Measurements from ENCODE around the gene CCDC8.
A peak's percentile ranks its signal among the peaks of the same experiment; 100 is the strongest.
"Not testable (repeated sequence)": the region's sequence is repeated elsewhere in the genome, so short reads cannot be mapped to it uniquely, and the experiment has no call there.

Gene CCDC8

DNA sequence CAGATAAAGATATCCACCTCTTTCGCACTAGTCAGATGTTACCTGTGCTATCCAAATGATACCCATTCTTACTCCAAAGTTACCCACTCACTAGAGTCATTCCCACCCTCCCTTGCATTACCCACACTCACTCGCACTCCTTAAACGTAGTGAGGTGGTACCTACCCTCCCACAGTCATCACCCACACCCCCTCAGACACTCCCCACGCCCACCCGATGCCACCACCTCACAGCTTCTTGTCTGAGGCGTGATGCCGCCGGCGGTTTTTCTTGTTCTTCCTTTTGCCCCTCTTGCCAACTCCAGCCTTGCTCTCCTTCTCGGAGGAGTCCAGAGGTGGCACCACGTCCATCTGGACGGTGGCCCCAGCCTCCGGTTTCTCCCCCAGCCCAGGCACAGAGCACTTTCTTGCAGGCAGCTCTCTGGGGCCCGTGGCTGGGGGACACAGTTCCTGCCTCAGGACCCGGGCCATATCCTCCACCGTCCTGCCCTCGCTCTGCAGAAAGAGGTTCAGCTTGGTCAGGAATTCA lies 14.2 kb upstream of the CCDC8 start:
- DNase-seq = no peak

DNA sequence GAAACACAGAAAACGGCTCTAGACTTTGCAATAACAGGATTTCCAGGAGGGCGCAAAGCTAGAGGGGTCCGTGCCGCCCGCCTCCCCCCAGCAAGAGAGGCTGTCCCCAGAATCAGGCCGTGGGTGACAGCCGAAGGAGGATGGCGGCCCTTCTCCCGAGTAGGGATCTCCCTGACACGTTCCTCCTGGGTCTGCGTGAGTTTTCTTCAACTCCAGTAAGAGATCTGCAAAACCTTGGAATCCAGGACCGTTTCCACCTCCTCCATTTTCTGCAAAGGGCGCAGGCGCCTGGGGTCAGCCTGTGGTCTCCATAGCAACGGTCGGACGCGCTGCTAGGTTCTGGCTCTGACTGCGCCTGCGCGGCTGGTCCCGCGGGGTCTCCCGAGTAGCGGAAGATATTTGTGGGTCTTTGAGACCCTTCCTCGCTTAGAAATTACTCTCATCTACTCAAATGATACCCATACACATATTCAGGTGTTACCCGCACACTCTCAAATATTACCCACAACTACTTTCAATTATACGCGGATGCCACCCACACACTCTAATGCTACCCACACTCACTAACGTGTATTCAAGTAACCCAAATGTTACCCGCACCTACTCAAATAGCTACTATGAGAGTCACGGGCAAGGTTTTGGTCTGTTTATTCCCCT lies 13.3 kb upstream of the CCDC8 start:
- peak in 1 of 6 experiments; percentile 14 for DNase-seq

DNA sequence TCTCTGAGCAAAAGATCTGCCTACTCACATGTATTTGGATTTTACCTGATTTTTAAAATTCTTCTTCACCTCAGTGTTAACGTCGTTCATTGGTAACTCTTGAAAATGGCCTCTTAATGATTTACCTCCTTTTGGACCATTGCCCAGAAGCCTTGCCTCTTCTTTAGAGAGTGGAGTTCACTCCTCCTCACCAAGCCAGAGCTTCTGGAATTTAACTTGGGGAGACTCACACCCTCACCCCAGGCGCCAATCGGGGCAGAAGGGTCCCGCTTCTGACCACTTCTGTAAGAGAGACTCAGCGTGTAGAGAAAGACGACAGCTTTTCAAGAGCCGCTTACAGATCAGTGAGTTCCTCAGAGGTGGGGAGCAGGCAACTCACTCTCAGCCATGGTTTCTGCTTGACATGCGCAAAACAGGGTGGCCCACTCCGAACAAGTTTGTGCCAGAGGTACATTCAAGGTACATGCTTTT lies 12.7 kb upstream of the CCDC8 start:
- no peak for DNase-seq

DNA sequence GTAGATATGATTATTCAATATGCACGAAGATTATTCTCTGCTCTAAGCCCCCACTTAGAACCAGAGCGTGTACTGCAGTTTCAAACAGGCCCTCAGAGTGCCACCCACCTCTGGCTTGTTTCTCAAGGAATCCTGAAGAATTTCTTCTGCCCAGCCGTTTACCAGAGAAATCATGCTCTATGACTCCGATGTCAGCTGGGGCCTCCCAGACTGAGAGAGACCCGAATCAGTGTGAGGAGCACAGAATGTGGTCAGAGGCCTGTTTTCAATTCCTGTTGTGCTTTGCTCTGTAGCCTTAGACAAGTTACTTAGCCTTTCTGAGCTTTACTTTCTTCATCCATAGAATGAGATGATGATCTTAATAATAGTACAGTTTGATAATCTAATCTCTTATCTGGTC lies 9.8 kb upstream of the CCDC8 start:
- DNase-seq = no peak

DNA sequence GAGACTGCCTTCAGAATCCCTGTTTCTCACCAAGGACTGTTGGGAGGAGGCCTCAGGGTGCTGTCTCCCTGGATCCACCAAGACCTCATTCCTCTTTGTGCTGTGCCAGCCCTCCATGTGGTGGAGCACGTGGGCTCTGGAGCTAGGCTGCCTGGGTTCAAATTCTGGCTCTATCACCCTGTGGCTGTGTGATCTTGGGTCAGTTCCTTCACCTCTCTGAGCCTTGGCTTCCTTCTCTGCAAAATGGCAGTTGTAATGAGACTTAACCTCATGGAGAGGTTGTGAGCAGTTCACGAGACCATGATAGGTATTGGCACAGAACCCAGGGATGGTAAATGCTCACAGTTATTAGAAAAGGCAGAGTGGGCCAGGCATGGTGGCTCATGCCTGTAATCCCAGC lies 9.0 kb upstream of the CCDC8 start:
- no peak for DNase-seq

DNA sequence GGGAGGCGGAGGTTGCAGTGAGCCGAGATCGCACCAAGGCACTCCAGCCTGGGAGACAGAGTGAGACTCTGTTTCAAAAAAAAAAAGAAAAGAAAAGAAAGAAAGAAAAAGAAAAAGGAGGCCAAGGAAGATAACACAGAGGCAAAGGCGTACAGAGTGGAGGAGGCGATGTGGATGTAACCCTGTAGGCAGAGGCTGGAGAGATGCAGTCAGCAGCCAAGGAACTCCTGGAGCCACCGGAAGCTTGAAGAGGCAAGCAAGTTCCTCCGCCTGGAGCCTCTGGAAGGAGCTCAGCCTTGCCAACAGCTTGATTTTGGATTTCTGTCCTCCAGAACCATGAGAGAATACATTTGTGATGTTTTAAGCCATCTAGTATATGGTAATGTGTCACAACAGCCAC lies 6.7 kb upstream of the CCDC8 start:
- no peak for DNase-seq

DNA sequence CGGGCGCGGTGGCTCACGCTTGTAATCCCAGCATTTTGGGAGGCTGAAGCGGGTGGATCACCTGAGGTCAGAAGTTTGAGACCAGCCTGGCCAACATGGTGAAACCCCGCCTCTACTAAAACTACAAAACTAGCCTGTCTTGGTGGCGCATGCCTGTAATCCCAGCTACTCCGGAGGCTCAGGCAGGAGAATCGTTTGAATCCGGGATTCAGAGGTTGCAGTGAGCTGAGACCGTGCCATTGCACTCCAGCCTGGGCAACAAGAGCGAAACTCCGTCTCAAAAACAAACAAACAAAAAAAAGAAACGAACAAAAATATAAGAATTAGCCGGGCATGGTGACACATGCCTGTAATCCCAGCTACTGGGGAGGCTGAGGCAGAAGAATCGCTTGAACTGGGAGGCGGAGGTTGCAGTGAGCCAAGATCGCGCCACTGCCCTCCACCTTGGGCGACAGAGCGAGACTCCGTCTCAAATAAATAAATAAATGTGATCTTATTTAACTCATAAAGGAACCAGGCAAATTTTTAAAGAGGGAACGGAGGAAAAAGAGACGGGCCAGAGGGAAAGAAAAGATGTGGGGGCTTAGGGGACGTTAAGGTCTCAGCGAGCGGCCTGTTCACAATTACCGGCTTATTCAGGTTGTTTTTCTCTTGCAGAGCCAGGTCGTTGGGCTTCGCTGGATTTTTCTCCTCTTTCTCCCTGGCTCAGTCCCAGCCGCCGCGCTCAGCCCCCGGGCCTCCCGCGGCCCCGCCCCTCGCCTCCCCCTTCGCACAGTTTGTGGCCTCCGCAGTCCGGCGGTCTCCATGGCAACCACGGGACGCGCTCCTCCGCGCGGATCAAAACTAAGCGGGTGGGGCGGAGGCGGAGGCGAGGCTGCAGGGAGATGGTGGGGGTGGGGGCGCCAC lies 2.7 kb upstream of the CCDC8 start:
- DNase-seq = not testable (repeated sequence)

DNA sequence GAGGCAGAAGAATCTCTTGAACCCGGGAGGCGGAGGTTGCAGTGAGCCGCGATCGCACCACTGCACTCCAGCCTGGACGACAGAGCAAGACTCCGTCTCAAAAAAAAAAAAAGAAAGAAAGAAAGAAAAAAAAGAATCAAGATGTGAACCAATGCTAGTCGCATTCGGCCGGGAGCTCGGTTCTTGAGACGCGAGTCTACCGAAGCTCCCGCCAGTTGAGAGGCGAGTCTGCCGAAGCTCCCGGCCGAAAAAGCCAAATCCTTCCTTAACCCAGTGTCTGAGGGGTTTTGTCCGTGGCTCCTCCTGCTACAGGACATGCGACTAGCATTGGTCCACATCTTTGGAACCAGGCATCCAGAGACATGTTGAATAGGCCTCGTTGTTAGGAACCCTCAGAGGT lies 1.5 kb upstream of the CCDC8 start:
- not testable (repeated sequence) for DNase-seq

DNA sequence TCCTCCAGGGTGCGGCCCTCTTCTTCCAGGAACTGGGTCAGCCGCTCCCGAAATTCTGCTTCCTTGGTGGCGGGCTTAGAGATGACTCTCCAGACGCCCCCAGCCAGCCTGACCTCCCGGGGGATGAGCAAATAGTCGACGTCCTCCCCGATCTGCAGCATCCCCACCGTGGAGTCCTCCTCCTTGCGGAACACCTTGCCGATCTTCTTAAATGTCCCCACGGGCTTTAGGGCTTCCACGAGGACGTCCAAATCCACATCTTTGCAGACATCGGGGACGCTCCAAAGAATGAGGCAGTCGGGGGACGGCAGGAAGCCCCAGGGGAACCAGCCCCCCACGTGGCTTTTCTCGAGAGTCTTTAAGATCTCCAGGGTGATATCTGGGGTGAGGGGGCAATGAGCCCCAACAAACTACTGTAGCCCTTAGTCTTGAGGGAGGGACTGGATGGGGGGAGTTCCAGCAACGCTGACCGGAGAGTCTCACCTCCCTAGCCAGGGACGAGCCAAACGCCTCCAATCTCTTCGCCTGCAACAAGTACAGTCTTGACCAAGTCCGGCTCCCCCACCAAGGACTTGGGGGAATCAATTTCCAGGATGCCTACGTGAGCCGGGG lies 608 bp downstream of the CCDC8 start:
- peak in 1 of 6 experiments; percentile 12 for DNase-seq

DNA sequence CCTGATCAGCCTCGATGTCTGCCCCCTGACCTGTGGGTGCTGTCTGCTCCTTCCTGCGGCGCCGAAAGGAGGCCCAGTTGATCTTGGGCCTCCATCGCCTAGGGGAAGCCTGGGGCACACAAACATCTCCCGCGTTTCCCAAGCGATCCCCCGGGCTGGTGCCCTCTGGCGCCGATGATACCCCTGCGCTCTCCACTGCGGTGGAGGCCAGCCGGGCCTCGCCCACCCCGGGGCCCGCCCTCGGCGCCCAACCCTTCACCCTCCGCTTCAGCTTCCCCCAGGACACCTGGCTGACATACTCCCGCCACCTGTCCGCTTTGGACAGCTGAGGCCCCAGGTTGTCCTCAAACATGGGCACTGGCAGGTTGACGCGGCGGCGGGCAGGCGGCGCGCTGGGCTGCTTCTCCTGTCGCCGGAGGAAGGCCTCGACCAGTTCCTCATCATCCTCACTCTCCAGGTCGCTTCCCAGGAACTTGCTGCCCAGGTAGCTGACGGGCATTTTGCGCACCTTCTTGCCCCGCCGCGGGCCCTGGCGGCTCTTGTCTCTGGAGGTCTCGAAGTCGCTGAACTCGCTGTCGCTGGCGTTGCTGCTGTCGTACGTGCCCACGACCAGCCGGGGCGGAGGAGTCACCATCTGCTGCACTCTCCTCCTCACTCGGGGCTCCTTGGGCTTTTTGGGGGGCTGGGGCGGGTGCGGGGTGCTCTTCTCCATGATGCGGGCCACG lies 1.3 kb downstream of the CCDC8 start:
- DNase-seq = no peak

DNA sequence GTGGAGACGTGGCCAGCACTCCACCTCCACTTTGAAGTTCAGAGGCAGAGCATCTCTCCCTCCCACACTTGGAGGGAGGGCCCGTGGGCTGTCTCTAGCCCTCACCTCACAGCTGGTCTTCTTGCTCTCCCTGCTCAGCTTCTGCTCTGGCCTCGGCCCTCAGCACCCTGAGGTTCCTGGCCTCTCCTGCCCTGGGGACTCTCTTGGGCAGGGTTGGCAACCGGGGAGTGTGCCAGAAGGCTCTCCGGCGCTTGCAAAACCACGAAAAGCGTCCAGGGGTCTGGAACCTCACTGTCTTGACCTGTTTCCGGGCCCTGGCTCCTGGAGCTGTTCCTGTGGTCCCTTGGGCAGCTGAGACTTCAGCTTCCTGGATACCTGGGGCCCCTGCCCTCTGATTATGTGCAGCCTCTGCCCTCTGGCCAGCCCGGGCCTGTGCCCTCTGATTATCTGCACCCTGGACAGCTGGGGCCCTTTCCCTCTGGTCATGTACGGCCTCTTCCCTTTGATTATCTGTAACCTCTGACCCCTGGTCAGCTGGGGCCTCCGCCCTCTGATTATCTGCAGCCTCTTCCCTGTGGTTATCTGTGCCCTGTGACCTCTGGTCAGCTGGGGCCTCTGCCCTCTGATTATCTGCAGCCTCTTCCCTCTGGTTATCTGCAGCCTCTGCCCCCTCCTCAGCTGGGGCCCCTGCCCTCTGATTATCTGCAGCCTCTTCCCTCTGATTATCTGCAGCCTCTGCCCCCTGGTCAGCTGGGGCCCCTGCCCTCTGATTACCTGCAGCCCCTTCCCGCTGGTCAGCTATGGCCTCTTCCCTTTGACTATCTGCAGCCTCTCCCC lies 2.1 kb downstream of the CCDC8 start:
- DNase-seq = no peak

DNA sequence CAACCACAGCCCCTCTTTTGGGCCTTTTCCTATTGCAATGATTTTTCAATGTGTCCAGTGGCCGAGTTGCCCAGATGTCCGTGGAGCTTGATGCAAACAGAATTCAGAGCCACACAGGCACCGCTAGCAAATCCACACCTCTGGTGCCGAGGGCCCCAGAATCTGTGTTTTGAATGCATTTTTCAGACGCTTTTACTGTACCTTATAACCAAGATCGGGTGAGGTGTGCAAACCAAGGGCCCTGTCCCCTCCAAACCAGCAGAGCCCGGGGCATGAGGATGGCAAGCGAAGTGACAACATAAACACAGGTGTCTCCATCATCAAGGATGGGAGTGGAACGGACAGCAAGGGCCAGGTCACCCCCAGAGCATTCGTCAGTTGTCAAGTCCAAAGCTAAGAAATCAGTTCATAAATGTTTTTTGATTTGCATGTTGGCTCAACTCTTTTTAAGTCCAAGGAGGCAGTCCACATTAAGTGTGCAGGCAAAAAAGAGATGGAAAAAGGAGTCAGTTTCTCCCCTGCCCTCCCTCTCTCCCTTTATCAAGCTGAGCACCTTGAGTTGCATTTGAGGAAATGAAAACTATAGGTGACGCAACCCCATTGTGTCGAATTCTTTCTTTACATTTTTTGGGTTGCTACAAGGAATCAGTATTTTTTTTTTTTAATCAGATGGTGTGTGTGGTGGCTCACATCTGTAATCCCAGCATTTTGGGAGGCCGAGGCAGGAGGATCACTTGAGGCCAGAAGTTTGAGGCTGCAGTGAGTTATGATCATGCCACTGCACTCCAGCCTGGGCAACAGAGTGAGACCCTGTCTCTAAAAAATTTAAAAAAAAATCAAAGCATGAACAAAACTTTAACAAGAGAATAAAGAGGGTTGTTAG lies 2.9 kb downstream of the CCDC8 start:
- no peak for DNase-seq

DNA sequence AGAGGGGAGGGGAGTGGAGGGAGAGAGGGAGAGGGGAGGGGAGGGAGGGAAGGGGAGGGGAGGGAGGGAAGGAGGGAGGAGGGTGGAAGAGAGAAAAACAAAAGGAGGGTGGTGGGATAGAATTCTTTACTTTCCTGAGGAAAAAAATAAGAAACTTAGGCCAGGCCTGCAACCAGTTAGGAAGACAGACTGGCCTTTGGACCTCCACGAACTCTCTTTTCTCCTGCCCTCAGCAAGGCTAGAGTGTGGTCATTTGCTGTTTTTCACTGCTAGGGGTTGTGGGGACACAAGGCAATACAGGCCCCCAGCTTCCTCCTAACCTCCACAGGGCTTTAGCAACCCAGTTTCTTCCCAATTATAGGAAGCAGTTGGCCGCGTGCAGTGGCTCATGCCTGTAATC lies 4.2 kb downstream of the CCDC8 start:
- DNase-seq = no peak

DNA sequence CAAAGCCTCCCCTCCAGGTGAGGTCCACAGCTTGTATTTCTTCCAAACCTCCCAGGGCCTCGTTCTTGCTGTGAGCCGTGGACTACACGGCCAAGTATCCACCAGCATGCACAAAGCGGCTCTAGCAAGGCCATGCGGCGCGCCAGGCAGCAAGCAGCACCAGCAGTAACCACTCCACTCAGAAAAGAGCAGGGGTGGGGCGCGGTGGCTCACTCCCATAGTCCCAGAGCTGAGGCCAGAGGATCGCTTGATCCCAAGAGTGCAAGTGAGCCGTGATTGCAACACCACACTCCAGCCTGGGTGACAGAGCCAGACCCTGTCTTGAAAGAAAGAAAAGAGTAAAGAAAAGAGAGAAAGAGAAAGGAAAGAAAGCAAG lies 4.7 kb downstream of the CCDC8 start:
- DNase-seq = no peak

DNA sequence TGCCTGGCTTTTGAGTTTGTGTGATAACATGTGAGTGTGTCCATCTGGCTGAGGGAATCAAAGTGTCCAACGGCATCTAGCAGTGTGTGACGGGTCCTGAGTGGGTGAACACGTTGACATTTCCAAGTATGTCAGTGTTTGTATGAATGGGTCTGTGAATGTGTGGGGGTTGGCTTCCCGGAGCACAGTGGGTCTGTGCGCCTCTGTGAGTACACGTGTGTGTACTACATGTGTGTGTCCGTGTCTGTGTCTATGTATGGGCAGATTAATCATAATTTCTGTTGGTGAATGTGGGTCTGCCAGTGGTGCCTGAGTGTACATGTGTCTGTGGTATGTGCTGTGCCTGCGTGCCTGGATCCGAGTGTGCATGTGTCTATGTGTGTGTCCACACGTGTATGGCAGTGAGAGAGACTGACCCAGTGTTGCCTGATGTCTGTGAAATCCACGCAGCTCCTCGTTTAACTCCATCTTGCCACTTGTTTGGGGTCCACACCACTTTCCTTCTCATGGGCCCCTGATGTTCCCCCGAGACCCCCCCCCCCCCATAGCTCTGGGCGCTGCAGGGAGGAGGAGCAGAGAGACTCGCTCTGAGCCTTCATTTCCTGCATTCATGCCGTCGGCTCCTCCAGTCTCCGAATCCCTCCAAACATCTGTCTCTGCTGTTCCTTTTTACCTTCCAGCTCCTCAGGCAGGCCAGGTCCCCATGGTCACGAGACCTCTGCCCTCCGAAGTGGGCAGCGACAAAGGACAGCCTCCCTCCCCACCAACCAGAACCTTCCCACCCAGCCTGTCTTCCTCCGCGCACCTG lies 5.3 kb downstream of the CCDC8 start:
- no peak for DNase-seq

DNA sequence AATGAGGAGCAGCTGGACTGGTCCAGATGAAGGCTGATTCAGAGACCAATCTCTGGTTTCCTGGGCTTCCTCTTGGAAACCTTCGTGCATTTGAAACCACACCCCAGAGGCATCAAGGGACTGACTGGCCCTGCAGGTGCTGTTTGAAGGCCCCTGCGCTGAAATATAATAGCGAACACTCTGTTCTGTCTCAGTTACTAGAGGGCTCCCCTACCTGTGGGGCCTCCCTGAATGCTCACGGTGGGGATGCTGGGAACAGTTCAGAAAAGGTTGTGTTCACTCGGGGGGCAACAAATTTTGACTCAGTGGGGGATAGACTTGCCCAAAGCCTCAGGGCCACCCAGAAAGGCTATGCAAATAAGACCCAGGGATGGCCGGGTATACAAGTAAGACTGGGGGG lies 6.4 kb downstream of the CCDC8 start:
- no peak for DNase-seq

DNA sequence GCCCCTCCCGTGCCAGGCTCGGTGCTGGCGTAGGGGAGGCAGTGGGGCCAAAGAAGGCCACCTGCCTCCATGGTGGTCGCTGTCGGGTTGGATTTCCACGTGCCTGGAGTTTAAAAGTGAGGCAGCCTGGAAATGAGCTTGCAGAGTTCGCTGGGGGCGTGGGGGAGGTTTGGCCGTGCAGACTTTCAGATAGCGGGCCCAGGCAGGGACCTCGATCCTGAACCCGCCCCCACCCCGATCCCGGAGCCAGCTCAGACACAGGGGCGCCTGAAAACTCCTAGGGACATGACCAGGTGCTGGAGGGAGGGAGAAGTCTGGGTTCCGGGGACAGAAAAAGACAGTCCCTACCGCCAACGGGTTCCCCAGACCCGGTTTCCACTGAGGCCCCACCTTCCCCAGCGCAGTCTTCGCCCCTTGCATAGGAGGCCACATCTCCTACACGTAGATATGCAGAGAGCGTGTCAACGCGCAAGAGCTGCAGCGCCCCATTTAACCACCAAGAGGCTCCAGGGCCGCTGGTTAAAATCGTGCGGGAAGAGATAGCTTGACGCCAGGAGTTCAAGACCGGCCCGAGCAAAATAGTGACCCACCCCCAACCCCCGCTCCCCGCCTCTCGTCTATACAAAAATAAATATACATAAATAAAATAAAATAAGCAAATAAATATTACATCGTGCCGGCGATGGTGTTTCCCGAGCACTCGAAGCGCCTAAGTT lies 8.5 kb downstream of the CCDC8 start:
- no peak for DNase-seq

DNA sequence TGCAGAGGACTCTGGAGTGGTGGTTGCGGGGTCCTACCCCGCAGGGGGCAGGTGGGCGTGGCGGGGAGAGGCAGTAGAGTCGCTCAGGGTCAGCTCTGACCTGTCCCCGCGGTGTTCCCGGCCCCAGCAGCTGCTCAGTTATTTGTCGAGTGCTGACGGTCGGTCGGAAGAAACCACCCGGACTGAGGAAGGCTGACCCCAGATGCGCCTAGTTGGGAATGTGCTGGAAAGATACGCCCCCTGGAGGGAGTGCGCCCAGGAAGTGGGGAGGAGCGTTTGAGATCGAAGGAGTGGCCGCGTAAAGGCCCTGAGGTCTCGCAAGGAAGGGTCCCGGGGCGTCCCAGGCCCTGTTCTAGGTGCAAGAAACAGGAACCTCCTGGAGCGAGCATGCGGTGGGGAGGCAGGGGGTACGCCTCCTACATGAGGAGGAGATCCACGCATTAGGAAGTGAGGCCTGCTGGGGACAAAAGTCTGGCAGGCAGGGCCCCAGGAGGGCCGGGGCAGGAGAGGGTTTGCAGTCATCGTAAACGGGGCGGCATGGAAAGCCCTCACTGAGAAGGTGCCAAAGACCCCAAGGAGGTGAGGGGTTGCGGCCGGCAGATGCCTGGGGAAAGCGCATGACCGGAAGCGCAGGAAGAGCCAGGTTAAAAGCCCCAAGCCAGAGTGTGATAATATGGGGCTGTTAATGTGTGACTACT lies 9.2 kb downstream of the CCDC8 start:
- DNase-seq = no peak

DNA sequence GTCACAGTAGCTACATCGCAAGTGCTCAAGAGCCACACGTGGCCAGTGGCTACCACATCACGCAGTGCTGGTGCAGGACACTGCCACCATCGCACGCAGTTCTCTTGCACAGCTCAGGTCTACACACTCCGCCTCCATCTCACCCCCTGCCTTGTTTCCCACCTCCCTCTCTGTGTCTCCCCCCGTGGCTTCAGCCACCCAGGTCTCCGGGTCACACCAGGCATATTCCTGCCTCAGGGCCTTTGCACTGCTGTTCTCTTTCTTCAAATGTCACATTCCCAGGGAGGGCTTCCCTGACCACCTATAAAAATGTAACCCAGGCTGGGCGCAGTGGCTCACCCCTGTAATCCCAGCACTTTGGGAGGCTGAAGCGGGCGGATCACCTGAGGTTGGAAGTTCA lies 10.6 kb downstream of the CCDC8 start:
- DNase-seq = no peak
